Measurements from ENCODE around the gene P3H2.

DNA sequence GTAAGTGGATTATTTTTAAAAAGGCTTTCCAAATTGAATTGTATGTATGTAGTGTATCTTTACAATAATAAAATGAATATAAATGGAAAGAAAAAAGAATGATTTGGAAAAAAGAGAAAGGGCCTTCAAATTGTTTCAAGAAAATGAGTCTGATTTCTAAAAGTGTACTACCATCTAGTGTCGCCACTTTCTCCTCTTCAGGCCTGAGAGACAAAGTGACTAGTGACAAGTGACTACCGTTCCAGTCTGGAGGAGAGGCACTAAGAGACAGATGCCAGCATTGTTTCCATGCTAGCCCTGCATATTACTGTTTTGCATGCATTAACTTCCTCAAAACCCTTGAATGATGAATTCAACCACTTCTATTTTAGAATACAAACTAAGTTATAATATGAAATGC lies 39.3 kb downstream of the P3H2 start:
- TF ChIP-seq EZH2phosphoT487 (IDR thresholded peaks at IDR 0.05; ENCODE audit: insufficient read depth, low read depth) (no peak), EZH2 (IDR thresholded peaks at IDR 0.05; ENCODE audit: insufficient read depth, poor library complexity, severe bottlenecking) (no peak)
